ENCODE measurements around the gene TRPV3. TPM values are rescaled to one million over a fixed set of nuclear protein-coding genes. Genes with fewer than 3 reads are reported as not detected.

The TRPV3 gene
- total RNA-seq, 1 experiment from 2014 or later = 0.31 TPM

GRCh38 chr17:3556916-3557767, 470 bp downstream of the TRPV3 start:
- Histone ChIP-seq H3K9me3 (ENCODE audit: control insufficient read depth, insufficient read depth, low read depth, low read length) (no peaks in the 10 kb centered on the region), H3K27ac (ENCODE audit: low read length) (no peak overlapping the region), H3K4me3 (ENCODE audit: low read depth in 2 of 2, low read length in 2 of 2) (no peak overlapping the region), H3K36me3 (ENCODE audit: control insufficient read depth, insufficient read depth, low read length) (no peaks in the 10 kb centered on the region), H3K4me1 (ENCODE audit: control insufficient read depth, insufficient read depth, low read length) (no peaks in the 10 kb centered on the region), H3K27me3 (ENCODE audit: control insufficient read depth, insufficient read depth, low read length) (no peaks in the 10 kb centered on the region)
- in situ Hi-C loops (cut with HindIII; ENCODE audit: low pct_unique_long_range_greater_than_20kb, low sequenced_read_pairs) (no loop called here), intact Hi-C loops (cut with micrococcal nuclease; ENCODE audit: unreplicated experiment) (no loop called here)
- POLR2A ChIA-PET = no interaction called here
- ATAC-seq = no peak
- no peak for TF ChIP-seq POLR2AphosphoS5 (IDR thresholded peaks at IDR 0.05; ENCODE audit: low read depth, low read length)
- no peak for TF ChIP-seq SIN3A (IDR thresholded peaks at IDR 0.05; ENCODE audit: borderline replicate concordance, insufficient read depth, low read depth, low read length)
- CTCF ChIA-PET = interaction anchor here (0.6 kb wide), 1 partner anchor 43 kb away, joined by 3 read pairs; no protein-coding TSS in a partner anchor
- BruUV-seq (replicated peaks) = no TSS peak
- no peak for DNase-seq (ENCODE audit: low read depth, low spot score)

GRCh38 chr17:3556239-3556915, 1.2 kb downstream of the TRPV3 start:
- CTCF ChIA-PET = interaction anchor here (0.6 to 0.7 kb wide), 2 partner anchors 43 to 943 kb away, joined by 3 read pairs; no protein-coding TSS in a partner anchor
- H3K27me3 ChIP-seq (ENCODE audit: control insufficient read depth, insufficient read depth, low read length) = no peaks in the 10 kb centered on the region
- no peak overlapping the region for H3K4me3 ChIP-seq (ENCODE audit: low read depth in 2 of 2, low read length in 2 of 2)
- TF ChIP-seq POLR2AphosphoS5 (IDR thresholded peaks at IDR 0.05; ENCODE audit: low read depth, low read length) = no peak
- no peak for TF ChIP-seq REST (IDR thresholded peaks at IDR 0.05; ENCODE audit: insufficient read depth in 1 of 2, low read depth in 2 of 2, low read length in 1 of 2)
- no peak for TF ChIP-seq TCF7L2 (IDR thresholded peaks at IDR 0.05; ENCODE audit: low read depth, low read length)
- TF ChIP-seq SIN3A (IDR thresholded peaks at IDR 0.05; ENCODE audit: borderline replicate concordance, insufficient read depth, low read depth, low read length) = no peak
- no peak for TF ChIP-seq CTCF (IDR thresholded peaks at IDR 0.05)
- no peak for ATAC-seq
- POLR2A ChIA-PET = interaction anchor here (0.7 kb wide), 1 partner anchor 24 kb away, joined by 6 read pairs; no protein-coding TSS in a partner anchor
- no TSS peak for BruUV-seq (replicated peaks)
- no peaks in the 10 kb centered on the region for H3K9me3 ChIP-seq (ENCODE audit: control insufficient read depth, insufficient read depth, low read depth, low read length)
- H3K36me3 ChIP-seq (ENCODE audit: control insufficient read depth, insufficient read depth, low read length) = no peaks in the 10 kb centered on the region
- no peak for DNase-seq (ENCODE audit: low read depth, low spot score)
- intact Hi-C loops (cut with micrococcal nuclease; ENCODE audit: unreplicated experiment) = no loop called here
- in situ Hi-C loops (cut with HindIII; ENCODE audit: low pct_unique_long_range_greater_than_20kb, low sequenced_read_pairs) = no loop called here
- H3K27ac ChIP-seq (ENCODE audit: low read length) = no peak overlapping the region
- no peaks in the 10 kb centered on the region for H3K4me1 ChIP-seq (ENCODE audit: control insufficient read depth, insufficient read depth, low read length)

All from Panc1 (cell line).